Measurements from ENCODE around the gene LYPD4. TPM values are rescaled to one million over a fixed set of nuclear protein-coding genes. Genes with fewer than 3 reads are reported as not detected.

LYPD4 gene
- total and polyA plus RNA-seq, 12 donors = not detected

- Histone ChIP-seq H3K4me1 (peaks cover 9 to 59% (median 37%) of the 10 kb centered on the region in 9 donors), H3K9me3 (no peaks in the 10 kb centered on the region), H3K4me3 (peak overlapping the region; percentile 79 to 99 (median 96)), H3K27ac (peak overlapping the region; percentile 89 to 99 (median 94)), H3K27me3 (no peaks in the 10 kb centered on the region), H3K36me3 (peaks cover 0 to 25% (median 1%) of the 10 kb centered on the region in 9 donors)
- 1% methylated on average over 64 to 66 of the region's 66 CpGs for WGBS, 2 donors
- peak; percentile 96 to 98 (median 98) for ATAC-seq
- peak in 5 of 9 donors; percentile 14 to 53 (median 43) for TF ChIP-seq CTCF (IDR thresholded peaks at IDR 0.05)
- intact Hi-C loops (cut with DNase I) = loop anchor here in 5 of 10 donors (1.0 to 10.0 kb wide), 4 partner anchors 23 to 73 kb away; partner anchors contain the start of genes RPS19 (in 3 of the 5) and RABAC1 (in 2 of the 5)
- DNase-seq = peak; percentile 94 to 95
Observed at GRCh38 chr19:41883821-41884733, 39.6 kb upstream of the LYPD4 start.

GRCh38 chr19:41883463-41883820 lies 39.0 kb upstream of the LYPD4 start:
- no peak for TF ChIP-seq CTCF (IDR thresholded peaks at IDR 0.05)
- WGBS, 2 donors = 1% methylated on average over 23 of the region's 23 CpGs
- Histone ChIP-seq H3K9me3 (no peaks in the 10 kb centered on the region), H3K36me3 (peaks cover 0 to 19% (median 0%) of the 10 kb centered on the region in 9 donors), H3K27me3 (no peaks in the 10 kb centered on the region), H3K4me3 (peak overlapping the region; percentile 79 to 99 (median 96)), H3K4me1 (peaks cover 9 to 53% (median 37%) of the 10 kb centered on the region in 9 donors), H3K27ac (peak overlapping the region; percentile 89 to 99 (median 94))
- intact Hi-C loops (cut with DNase I) = loop anchor here in 5 of 10 donors (1.0 to 10.0 kb wide), 4 partner anchors 23 to 74 kb away; partner anchors contain the start of genes RPS19 (in 3 of the 5) and RABAC1 (in 2 of the 5)
- no peak for DNase-seq
- peak in 4 of 8 donors; percentile 0 to 7 (median 2) for ATAC-seq

DNA sequence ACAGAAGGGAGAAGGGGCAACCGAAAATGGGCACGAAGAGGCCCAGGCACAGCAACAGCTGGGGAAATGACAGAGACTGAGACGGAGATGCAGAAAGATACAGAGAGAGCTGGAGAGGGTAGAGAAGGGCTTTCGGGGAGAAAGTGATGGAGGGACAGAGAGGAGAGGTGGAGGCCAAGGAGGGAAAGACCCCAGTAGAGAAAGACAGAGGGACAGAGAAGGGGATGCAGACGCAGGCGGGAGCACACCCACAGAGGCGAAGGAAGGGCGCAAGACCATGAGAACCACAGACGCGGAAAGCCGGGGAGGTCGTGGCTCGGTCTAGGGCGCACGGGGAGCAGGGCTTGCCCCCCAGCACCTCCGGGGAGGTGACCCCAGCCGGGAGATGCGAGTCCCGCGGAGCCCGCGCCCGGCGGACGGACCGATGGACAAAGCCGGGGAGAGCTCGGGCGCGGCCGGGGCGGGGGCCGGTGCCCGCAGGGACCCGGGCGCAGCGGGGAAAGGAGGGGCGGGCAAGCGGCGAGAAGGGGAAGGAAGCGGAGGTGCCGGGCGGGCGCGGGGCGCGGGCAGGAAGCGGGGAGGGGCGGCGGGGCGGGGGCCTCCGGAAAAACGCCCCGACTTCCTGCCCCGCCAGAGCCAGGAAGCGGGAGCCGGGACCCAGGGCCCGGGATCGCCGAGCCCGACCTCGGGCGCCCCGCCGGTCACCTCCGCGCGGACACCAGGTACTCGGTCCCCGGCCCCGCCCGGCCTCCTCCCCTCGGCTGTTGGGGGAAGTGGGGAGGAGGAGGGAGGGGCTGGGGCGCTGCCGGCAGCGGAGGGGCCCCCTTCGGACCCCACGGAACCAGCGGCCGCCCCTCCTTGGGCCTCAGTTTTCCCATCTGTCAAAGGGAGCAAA lies 38.3 kb upstream of the LYPD4 start, which contains the start of gene ARHGEF1:
Gene ARHGEF1, plus strand, starts transcription at position 617 of the 895 bp plus-strand sequence. CDS start 4,899 bp downstream, outside the sequence.
- H3K36me3 ChIP-seq = peaks cover 0 to 13% (median 0%) of the 10 kb centered on the region in 9 donors
- peaks cover 9 to 54% (median 34%) of the 10 kb centered on the region in 9 donors for H3K4me1 ChIP-seq
- ATAC-seq = peak; percentile 24 to 57 (median 41)
- H3K27me3 ChIP-seq = no peaks in the 10 kb centered on the region
- DNase-seq = peak; percentile 74 to 79
- H3K27ac ChIP-seq = peak within 1 kb of the TSS; percentile 89 to 99 (median 94)
- H3K9me3 ChIP-seq = no peaks in the 10 kb centered on the region
- peak within 1 kb of the TSS; percentile 79 to 99 (median 96) for H3K4me3 ChIP-seq
- no peak for TF ChIP-seq CTCF (IDR thresholded peaks at IDR 0.05)
- intact Hi-C loops (cut with DNase I) = loop anchor here in 5 of 10 donors (1.0 to 10.0 kb wide), 4 partner anchors 22 to 74 kb away; partner anchors contain the start of genes RPS19 (in 3 of the 5) and RABAC1 (in 2 of the 5)
- WGBS, 2 donors = 2% methylated on average over 40 to 71 of the region's 80 CpGs
